ENCODE data around the gene FBXW4.

The FBXW4 gene

GRCh38 chr10:101579516-101579870 is 115.5 kb downstream of the FBXW4 start:
- Histone ChIP-seq H3K9ac (ENCODE audit: low read depth, low read length) (no peak overlapping the region), H3K4me3 (ENCODE audit: low read length) (no peak overlapping the region), H3K27me3 (ENCODE audit: insufficient read depth, low read length) (no peaks in the 10 kb centered on the region), H3K36me3 (ENCODE audit: insufficient read depth, low read length) (peaks cover 44% of the 10 kb centered on the region), H3K27ac (ENCODE audit: low read depth, low read length) (no peak overlapping the region), H3K9me3 (ENCODE audit: insufficient read depth, low read depth, low read length) (no peaks in the 10 kb centered on the region), H3K4me1 (ENCODE audit: insufficient read depth, low read length) (peaks cover 14% of the 10 kb centered on the region)
- 97% methylated on average over 12 of the region's 12 CpGs for WGBS

DNA sequence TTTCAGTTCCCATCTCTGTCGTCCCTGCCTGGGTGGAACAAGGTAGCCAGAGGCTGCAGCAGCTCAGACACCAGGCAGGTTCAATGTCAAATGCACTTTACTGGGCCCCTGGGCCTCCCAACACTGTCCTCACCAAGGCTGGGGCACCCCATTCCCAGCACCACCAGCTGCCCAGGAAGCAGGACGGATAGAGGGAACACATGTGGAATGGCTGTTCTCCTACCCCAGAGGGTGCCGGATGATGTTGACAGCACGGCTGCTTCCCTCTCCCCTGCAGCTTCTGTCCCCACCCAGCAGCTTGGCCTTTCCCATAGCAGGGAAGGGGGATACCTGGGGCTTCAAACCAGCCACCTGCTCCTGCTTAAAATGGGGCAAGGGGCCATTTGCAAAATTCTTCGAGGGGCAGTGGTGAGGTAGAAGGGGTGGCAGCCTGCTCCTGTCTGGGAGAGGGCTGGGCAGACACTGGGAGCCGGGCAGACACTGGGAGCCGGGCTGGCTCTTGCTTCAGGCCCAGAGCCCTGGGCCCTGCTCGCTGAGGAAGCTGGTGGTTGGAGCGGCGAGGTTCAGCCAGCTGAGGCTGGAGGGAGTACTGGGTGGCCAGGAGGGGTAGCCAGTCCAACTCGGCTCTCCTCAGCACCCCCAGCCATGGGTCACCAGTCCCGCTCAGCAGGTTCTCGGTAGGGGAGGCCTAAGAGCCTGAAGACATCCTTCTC is 116.0 kb downstream of the FBXW4 start:
- no peaks in the 10 kb centered on the region for H3K9me3 ChIP-seq (ENCODE audit: insufficient read depth, low read depth, low read length)
- H3K4me1 ChIP-seq (ENCODE audit: insufficient read depth, low read length), result peaks cover 15% of the 10 kb centered on the region
- no peak overlapping the region for H3K4me3 ChIP-seq (ENCODE audit: low read length)
- no peaks in the 10 kb centered on the region for H3K27me3 ChIP-seq (ENCODE audit: insufficient read depth, low read length)
- peaks cover 40% of the 10 kb centered on the region for H3K36me3 ChIP-seq (ENCODE audit: insufficient read depth, low read length)
- no peak overlapping the region for H3K9ac ChIP-seq (ENCODE audit: low read depth, low read length)
- WGBS, result 91% methylated on average over 13 of the region's 13 CpGs
- no peak overlapping the region for H3K27ac ChIP-seq (ENCODE audit: low read depth, low read length)

GRCh38 chr10:101578192-101578591 is 116.8 kb downstream of the FBXW4 start:
- Histone ChIP-seq H3K36me3 (ENCODE audit: insufficient read depth, low read length) (peaks cover 32% of the 10 kb centered on the region), H3K4me3 (ENCODE audit: low read length) (no peak overlapping the region), H3K27me3 (ENCODE audit: insufficient read depth, low read length) (no peaks in the 10 kb centered on the region), H3K9ac (ENCODE audit: low read depth, low read length) (no peak overlapping the region), H3K9me3 (ENCODE audit: insufficient read depth, low read depth, low read length) (no peaks in the 10 kb centered on the region), H3K4me1 (ENCODE audit: insufficient read depth, low read length) (peaks cover 15% of the 10 kb centered on the region), H3K27ac (ENCODE audit: low read depth, low read length) (no peak overlapping the region)
- WGBS, result 94% methylated on average over 5 of the region's 5 CpGs

GRCh38 chr10:101577121-101577871 is 117.7 kb downstream of the FBXW4 start:
- H3K4me3 ChIP-seq (ENCODE audit: low read length), result no peak overlapping the region
- no peaks in the 10 kb centered on the region for H3K9me3 ChIP-seq (ENCODE audit: insufficient read depth, low read depth, low read length)
- H3K27me3 ChIP-seq (ENCODE audit: insufficient read depth, low read length), result peaks cover 9% of the 10 kb centered on the region
- 95% methylated on average over 7 of the region's 7 CpGs for WGBS
- H3K27ac ChIP-seq (ENCODE audit: low read depth, low read length), result no peak overlapping the region
- peaks cover 15% of the 10 kb centered on the region for H3K4me1 ChIP-seq (ENCODE audit: insufficient read depth, low read length)
- H3K36me3 ChIP-seq (ENCODE audit: insufficient read depth, low read length), result peaks cover 25% of the 10 kb centered on the region
- H3K9ac ChIP-seq (ENCODE audit: low read depth, low read length), result no peak overlapping the region

DNA sequence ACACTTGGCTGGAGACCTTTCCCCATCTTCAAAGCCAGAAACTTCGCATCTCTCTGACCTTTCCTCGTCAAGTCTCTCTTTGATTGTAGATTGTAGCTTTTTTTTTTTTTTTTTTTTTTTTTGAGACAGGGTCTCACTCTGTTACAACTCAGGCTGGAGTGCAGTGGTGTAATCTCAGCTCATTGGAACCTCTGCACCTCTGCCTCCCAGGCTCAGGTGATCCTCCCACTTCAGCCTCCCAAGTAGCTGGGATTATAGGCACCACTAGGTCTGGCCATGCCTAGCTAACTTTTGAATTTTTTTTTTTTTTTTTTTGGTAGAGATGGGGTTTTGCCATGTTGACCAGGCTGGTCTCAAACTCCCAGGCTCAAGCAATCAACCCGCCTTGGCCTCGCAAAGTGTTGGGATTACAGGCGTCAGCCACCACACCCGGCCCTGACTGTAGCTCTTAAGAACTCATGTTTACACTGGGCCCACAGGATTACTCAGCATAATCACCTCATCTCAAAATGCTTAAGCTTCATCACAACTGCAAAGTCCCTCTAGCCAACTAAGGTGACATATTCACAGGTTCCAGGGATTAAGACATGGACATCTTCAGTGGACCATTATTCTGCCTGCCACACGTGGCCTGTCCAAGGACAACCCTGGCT is 118.6 kb downstream of the FBXW4 start:
- WGBS, result 94% methylated on average over 5 of the region's 7 CpGs
- Histone ChIP-seq H3K27me3 (ENCODE audit: insufficient read depth, low read length) (peaks cover 17% of the 10 kb centered on the region), H3K4me3 (ENCODE audit: low read length) (no peak overlapping the region), H3K36me3 (ENCODE audit: insufficient read depth, low read length) (peaks cover 23% of the 10 kb centered on the region), H3K9me3 (ENCODE audit: insufficient read depth, low read depth, low read length) (no peaks in the 10 kb centered on the region), H3K9ac (ENCODE audit: low read depth, low read length) (no peak overlapping the region), H3K27ac (ENCODE audit: low read depth, low read length) (no peak overlapping the region), H3K4me1 (ENCODE audit: insufficient read depth, low read length) (peaks cover 13% of the 10 kb centered on the region)

- no peaks in the 10 kb centered on the region for H3K9me3 ChIP-seq (ENCODE audit: insufficient read depth, low read depth, low read length)
- H3K27ac ChIP-seq (ENCODE audit: low read depth, low read length), result no peak overlapping the region
- no peak overlapping the region for H3K4me3 ChIP-seq (ENCODE audit: low read length)
- peaks cover 24% of the 10 kb centered on the region for H3K27me3 ChIP-seq (ENCODE audit: insufficient read depth, low read length)
- no peak overlapping the region for H3K9ac ChIP-seq (ENCODE audit: low read depth, low read length)
- WGBS, result 92% methylated on average over 7 of the region's 7 CpGs
- peaks cover 6% of the 10 kb centered on the region for H3K4me1 ChIP-seq (ENCODE audit: insufficient read depth, low read length)
- H3K36me3 ChIP-seq (ENCODE audit: insufficient read depth, low read length), result peaks cover 23% of the 10 kb centered on the region
Observed at GRCh38 chr10:101575580-101576210, 119.3 kb downstream of the FBXW4 start.

GRCh38 chr10:101575091-101575490 is 119.9 kb downstream of the FBXW4 start:
- H3K4me1 ChIP-seq (ENCODE audit: insufficient read depth, low read length), result peaks cover 4% of the 10 kb centered on the region
- no peaks in the 10 kb centered on the region for H3K9me3 ChIP-seq (ENCODE audit: insufficient read depth, low read depth, low read length)
- H3K27ac ChIP-seq (ENCODE audit: low read depth, low read length), result no peak overlapping the region
- H3K27me3 ChIP-seq (ENCODE audit: insufficient read depth, low read length), result peaks cover 28% of the 10 kb centered on the region
- H3K9ac ChIP-seq (ENCODE audit: low read depth, low read length), result no peak overlapping the region
- 89% methylated on average over 3 of the region's 3 CpGs for WGBS
- H3K4me3 ChIP-seq (ENCODE audit: low read length), result no peak overlapping the region
- peaks cover 23% of the 10 kb centered on the region for H3K36me3 ChIP-seq (ENCODE audit: insufficient read depth, low read length)

GRCh38 chr10:101573885-101574753 is 120.9 kb downstream of the FBXW4 start:
- Histone ChIP-seq H3K36me3 (ENCODE audit: insufficient read depth, low read length) (peaks cover 15% of the 10 kb centered on the region), H3K27ac (ENCODE audit: low read depth, low read length) (no peak overlapping the region), H3K4me1 (ENCODE audit: insufficient read depth, low read length) (peaks cover 4% of the 10 kb centered on the region), H3K27me3 (ENCODE audit: insufficient read depth, low read length) (peaks cover 38% of the 10 kb centered on the region), H3K9me3 (ENCODE audit: insufficient read depth, low read depth, low read length) (no peaks in the 10 kb centered on the region), H3K9ac (ENCODE audit: low read depth, low read length) (no peak overlapping the region; the same call in 1 of the 2 replicates), H3K4me3 (ENCODE audit: low read length) (no peak overlapping the region)
- 91% methylated on average over 25 of the region's 25 CpGs for WGBS

- WGBS, result 98% methylated on average over 2 of the region's 2 CpGs
- no peaks in the 10 kb centered on the region for H3K9me3 ChIP-seq (ENCODE audit: insufficient read depth, low read depth, low read length)
Observed at GRCh38 chr10:101572785-101573184, 122.2 kb downstream of the FBXW4 start.

DNA sequence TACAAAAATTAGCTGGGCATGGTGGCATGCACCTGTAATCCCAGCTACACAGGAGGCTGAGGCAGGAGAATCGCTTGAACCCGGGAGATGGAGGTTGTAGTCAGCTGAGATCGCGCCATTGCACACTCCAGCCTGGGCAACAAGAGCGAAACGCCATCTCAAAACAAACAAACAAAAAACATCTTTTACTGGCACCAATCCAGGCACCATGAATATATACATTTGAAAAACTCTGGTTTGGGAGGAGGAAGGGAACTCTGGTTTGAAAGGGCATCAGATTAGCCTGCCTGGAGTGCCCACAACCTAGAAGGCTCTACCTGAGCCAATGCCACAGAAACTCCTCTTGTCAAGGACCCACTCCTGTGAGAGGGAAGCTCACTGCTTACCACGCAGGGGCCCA is 122.8 kb downstream of the FBXW4 start:
- Histone ChIP-seq H3K36me3 (ENCODE audit: insufficient read depth, low read length) (no peaks in the 10 kb centered on the region; the same call in 1 of the 2 replicates), H3K9ac (ENCODE audit: low read depth, low read length) (no peak overlapping the region), H3K9me3 (ENCODE audit: insufficient read depth, low read depth, low read length) (no peaks in the 10 kb centered on the region), H3K27ac (ENCODE audit: low read depth, low read length) (no peak overlapping the region), H3K4me1 (ENCODE audit: insufficient read depth, low read length) (peaks cover 4% of the 10 kb centered on the region), H3K4me3 (ENCODE audit: low read length) (no peak overlapping the region), H3K27me3 (ENCODE audit: insufficient read depth, low read length) (peaks cover 57% of the 10 kb centered on the region)
- WGBS, result 91% methylated on average over 5 of the region's 7 CpGs

More at GRCh38 chr10:101572785-101573184, 122.2 kb downstream of the FBXW4 start:
- H3K27me3 ChIP-seq (ENCODE audit: insufficient read depth, low read length), result peaks cover 50% of the 10 kb centered on the region
- no peak overlapping the region for H3K9ac ChIP-seq (ENCODE audit: low read depth, low read length)
- no peak overlapping the region for H3K4me3 ChIP-seq (ENCODE audit: low read length)
- peaks cover 4% of the 10 kb centered on the region for H3K4me1 ChIP-seq (ENCODE audit: insufficient read depth, low read length)
- peaks cover 4% of the 10 kb centered on the region for H3K36me3 ChIP-seq (ENCODE audit: insufficient read depth, low read length)
- H3K27ac ChIP-seq (ENCODE audit: low read depth, low read length), result no peak overlapping the region
